Osteoblast (primary cell): ENCODE data around the gene TNFAIP8L1. TPM values are rescaled to one million over a fixed set of nuclear protein-coding genes. Genes with fewer than 3 reads are reported as not detected.

ENCODE experiments used
- DNase-seq: peaks from one replicate; pipeline ENCODE4 v3.0.0; 2011; ENCODE audit warnings: low spot score, mixed read lengths; ENCODE audit not compliant: insufficient read length; ENCODE audit errors: missing footprints
- H2AFZ ChIP-seq: 2 replicates; pipeline ENCODE4 v1.6.0; 2011; ENCODE audit warnings: mild to moderate bottlenecking, low read length
- H3K27ac ChIP-seq: 2 replicates; pipeline ENCODE4 v1.5.1; 2011; ENCODE audit warnings: mild to moderate bottlenecking, low read depth, low read length, moderate library complexity
- H3K27me3 ChIP-seq: 2 replicates; pipeline ENCODE4 v1.6.0; 2012; ENCODE audit warnings: mild to moderate bottlenecking, control low read depth, inconsistent platforms, low read length, moderate library complexity; ENCODE audit not compliant: insufficient read depth
- H3K36me3 ChIP-seq: 2 replicates; pipeline ENCODE4 v1.5.1; 2011; ENCODE audit warnings: mild to moderate bottlenecking, low read length, control low read depth, moderate library complexity; ENCODE audit not compliant: insufficient read depth
- H3K4me1 ChIP-seq: 2 replicates; pipeline ENCODE4 v1.5.1; 2011; ENCODE audit warnings: mild to moderate bottlenecking, low read length, control low read depth, moderate library complexity; ENCODE audit not compliant: insufficient read depth
- H3K4me2 ChIP-seq: 2 replicates; pipeline ENCODE4 v1.6.0; 2011; ENCODE audit warnings: mild to moderate bottlenecking, low read length; ENCODE audit not compliant: insufficient read depth
- H3K4me3 ChIP-seq: fragments of 200-600 bp; sonication (generic); 3 replicates; pipeline ENCODE4 v1.5.1; 2012; ENCODE audit warnings: mild to moderate bottlenecking, low read length, inconsistent platforms; ENCODE audit not compliant: insufficient read depth
- H3K79me2 ChIP-seq: 2 replicates; pipeline ENCODE4 v1.6.0; 2012; ENCODE audit warnings: mild to moderate bottlenecking, low read length, control low read depth, inconsistent platforms; ENCODE audit not compliant: insufficient read depth
- H3K9me3 ChIP-seq: 2 replicates; pipeline ENCODE4 v1.5.1; 2011; ENCODE audit warnings: low read depth, low read length, control low read depth
- H4K20me1 ChIP-seq: 2 replicates; pipeline ENCODE4 v1.6.0; 2012; ENCODE audit warnings: mild to moderate bottlenecking, low read length, control low read depth; ENCODE audit not compliant: insufficient read depth
- CTCF ChIP-seq: IDR thresholded peaks from 2 replicates; pipeline ENCODE4 v1.5.1; 2011; ENCODE audit warnings: mild to moderate bottlenecking, low read depth, low read length, moderate library complexity; ENCODE audit errors: extremely low read depth
- total RNA-seq: library from RNA; depleted of rRNA; stranded (reverse); fragments of >200 nt; gene quantifications from 2 replicates; pipeline ENCODE4 v1.2.3, GENCODE V29; 2012

Gene TNFAIP8L1
- total RNA-seq, 1 donor: 1.8 TPM

GRCh38 chr19:4703671-4704316, 64.5 kb downstream of the TNFAIP8L1 start:
- Histone ChIP-seq H3K4me1 (peaks cover 6% of the 10 kb centered on the region), H3K79me2 (peaks cover 2% of the 10 kb centered on the region), H3K27ac (no peak overlapping the region), H3K4me2 (no peak overlapping the region), H2AFZ (no peak overlapping the region), H3K9me3 (no peaks in the 10 kb centered on the region), H3K36me3 (peaks cover 56% of the 10 kb centered on the region), H3K27me3 (no peaks in the 10 kb centered on the region), H4K20me1 (no peaks in the 10 kb centered on the region), H3K4me3 (no peak overlapping the region)
- no peak for TF ChIP-seq CTCF
- DNase-seq: peak; percentile 26

GRCh38 chr19:4704317-4704673, 65.0 kb downstream of the TNFAIP8L1 start:
- TF ChIP-seq CTCF: no peak
- H3K79me2 ChIP-seq: peaks cover 2% of the 10 kb centered on the region
- no peaks in the 10 kb centered on the region for H4K20me1 ChIP-seq
- DNase-seq: peak; percentile 47
- no peak overlapping the region for H3K27ac ChIP-seq
- H2AFZ ChIP-seq: no peak overlapping the region
- peaks cover 59% of the 10 kb centered on the region for H3K36me3 ChIP-seq
- peaks cover 7% of the 10 kb centered on the region for H3K4me1 ChIP-seq
- no peak overlapping the region for H3K4me3 ChIP-seq
- no peak overlapping the region for H3K4me2 ChIP-seq
- no peaks in the 10 kb centered on the region for H3K9me3 ChIP-seq
- H3K27me3 ChIP-seq: no peaks in the 10 kb centered on the region

Other genes with a start within 250 kb of the TNFAIP8L1 start
- 83.2 and 84.9 TPM in 2 replicates for gene SH3GL1, start 239.0 kb upstream of the TNFAIP8L1 start, total RNA-seq
- 3.6 and 5.6 TPM in 2 replicates for gene CHAF1A, start 236.9 kb upstream of the TNFAIP8L1 start, total RNA-seq
- 120 and 136 TPM in 2 replicates for gene UBXN6, start 181.7 kb upstream of the TNFAIP8L1 start, total RNA-seq
- gene HDGFL2, start 167.2 kb upstream of the TNFAIP8L1 start, total RNA-seq: 44.2 and 48.5 TPM in 2 replicates
- gene PLIN4, start 121.0 kb upstream of the TNFAIP8L1 start, total RNA-seq: under 0.01 TPM in 2 replicates
- gene PLIN5, start 104.3 kb upstream of the TNFAIP8L1 start, total RNA-seq: 0.36 TPM in 1 of 2 replicates, not detected in the other
- not detected in 2 replicates for gene LRG1, start 99.5 kb upstream of the TNFAIP8L1 start, total RNA-seq
- 0.29 and 0.36 TPM in 2 replicates for gene SEMA6B, start 79.8 kb upstream of the TNFAIP8L1 start, total RNA-seq
- gene MYDGF, start 30.8 kb downstream of the TNFAIP8L1 start, total RNA-seq: 152 and 161 TPM in 2 replicates
- gene DPP9, start 84.3 kb downstream of the TNFAIP8L1 start, total RNA-seq: 26.5 and 30.4 TPM in 2 replicates
- 10.3 and 12.7 TPM in 2 replicates for gene FEM1A, start 152.2 kb downstream of the TNFAIP8L1 start, total RNA-seq
- gene TICAM1, start 192.2 kb downstream of the TNFAIP8L1 start, total RNA-seq: 2.7 and 3.3 TPM in 2 replicates
- 224 and 260 TPM in 2 replicates for gene PLIN3, start 228.2 kb downstream of the TNFAIP8L1 start, total RNA-seq